ENCODE results near the gene FOXP2.
"Not testable (repeated sequence)": the region's sequence is repeated elsewhere in the genome, so short reads cannot be mapped to it uniquely, and the experiment has no call there.

FOXP2 gene

DNA sequence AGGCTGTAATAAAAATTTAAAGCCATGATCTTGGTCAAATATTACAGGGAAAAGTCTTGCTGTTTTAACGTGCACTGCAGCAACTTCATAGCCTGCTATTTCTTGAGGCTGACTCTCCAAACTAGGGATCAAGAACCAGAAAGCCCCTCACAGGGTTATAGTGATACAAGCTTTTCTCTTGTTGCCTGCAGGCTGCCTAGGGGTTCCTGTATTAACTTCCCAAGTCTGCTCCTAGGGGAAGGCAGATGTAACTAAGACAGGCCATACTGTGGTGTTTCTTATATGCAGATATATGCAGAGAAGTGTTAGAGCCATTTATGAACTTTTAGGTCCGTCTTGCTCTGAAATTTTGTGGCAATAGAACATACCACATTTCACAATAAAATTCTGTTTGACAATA is 175.7 kb downstream of the FOXP2 start:
- no peak for DNase-seq (ENCODE audit: low spot score)

DNA sequence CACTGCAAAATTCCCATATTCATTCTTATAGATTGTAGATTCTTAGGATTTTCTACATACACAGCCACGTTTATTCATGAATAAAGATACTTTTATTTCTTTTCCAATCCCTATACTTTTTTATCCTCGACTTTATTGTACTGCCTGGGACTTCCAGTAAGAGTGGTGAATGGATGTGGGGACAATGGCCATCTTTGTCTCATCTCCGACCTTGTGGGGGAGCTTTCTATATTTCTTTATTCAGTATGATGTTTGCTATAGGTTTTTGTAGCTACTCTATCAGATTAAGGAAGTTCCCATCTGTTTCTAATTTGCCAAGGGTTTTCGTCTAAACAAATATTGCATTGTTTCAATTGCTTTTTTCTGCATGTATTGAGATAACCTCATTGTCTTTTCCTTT is 184.3 kb downstream of the FOXP2 start:
- no peak for DNase-seq (ENCODE audit: low spot score)

DNA sequence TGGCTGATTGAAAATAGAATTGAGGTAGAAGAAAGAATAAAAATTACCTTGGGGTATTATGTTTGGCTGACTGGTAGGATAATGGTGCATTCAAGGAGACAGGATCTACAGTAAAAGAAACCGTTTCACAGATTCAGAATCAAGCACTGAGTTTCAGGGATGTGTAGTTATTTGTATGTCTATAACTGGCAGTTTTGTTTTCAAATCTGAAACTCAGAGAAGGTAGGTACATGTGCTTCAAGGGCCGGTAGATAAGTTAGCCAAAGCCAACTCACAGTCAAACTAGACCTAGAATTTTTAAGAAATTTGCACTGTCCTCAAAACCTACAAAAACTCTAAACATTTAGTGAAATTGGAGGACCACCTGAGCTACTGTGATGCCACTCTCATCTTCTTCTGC is 191.5 kb downstream of the FOXP2 start:
- DNase-seq (ENCODE audit: low spot score): no peak

DNA sequence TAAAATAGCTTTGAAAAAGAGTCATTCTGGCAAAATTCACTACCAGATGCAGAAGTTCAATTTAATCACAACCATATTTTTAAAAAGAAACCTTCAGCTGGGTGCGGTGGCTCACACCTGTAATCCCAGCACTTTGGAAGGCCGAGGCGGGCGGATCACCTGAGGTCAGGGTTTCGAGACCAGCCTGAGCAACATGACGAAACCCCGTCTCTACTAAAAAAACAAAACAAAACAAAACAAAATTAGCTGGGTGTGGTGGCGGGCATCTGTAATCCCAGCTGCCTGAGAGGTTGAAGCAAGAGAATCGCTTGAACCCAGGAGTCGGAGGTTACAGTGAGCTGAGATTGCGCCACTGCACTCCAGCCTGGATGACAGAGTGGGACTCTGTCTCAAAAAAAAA is 194.2 kb downstream of the FOXP2 start:
- not testable (repeated sequence) for DNase-seq (ENCODE audit: low spot score)

DNA sequence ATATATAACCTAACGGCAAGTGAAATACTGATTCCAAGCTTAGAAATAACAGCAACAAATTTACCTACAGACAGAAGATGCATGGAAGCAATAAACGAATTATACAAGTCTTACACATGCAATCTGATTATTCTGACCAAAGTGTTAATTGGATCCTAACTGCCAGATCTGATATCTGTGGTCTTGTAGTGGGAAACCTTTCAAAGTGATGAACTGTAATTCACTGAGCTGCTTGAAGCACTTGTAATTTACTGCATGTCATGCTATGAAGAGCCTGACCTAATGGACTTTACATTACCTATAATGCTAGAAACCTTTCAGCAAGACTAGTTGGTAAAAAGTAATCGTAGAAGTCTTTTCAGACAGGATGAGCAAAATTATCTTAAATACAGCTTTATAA is 205.6 kb downstream of the FOXP2 start:
- DNase-seq (ENCODE audit: low spot score): no peak

DNA sequence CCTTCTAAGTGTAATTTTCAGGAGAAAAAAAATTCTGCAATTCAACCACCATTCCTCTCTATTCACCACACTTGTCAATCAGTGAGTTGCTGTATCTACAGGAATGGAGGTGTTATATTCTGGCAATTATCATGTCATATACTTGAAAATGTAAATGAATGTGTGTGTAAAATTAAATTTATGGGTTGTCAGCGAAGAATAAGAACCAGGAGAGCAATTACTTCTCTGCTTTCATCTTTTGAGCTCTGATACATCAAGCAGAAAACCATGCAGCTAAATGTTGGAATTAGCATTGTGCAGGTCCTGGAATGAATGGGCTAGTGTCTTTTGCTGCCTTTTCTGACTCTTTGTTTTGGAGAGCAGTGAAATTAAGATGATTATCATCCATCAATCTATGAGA is 207.6 kb downstream of the FOXP2 start:
- no peak for DNase-seq (ENCODE audit: low spot score)

DNA sequence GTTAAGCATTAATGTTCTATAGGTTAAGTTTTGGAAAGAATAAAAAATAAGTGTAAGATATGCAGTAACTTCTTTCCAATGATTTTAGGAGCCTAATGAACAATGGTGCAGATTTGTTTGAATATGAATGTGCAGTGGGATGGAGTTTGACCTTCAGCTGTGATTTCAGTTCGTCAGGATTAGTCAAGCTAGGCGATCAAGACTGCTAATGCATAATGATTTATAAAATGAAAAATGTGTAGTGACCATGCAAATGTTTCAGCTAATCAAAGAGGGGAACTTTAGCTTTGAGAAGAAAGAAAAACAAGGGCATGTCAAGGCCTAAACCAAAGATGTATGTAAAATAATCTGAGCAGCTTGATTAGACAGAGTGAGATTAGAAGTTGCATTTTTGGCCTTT is 208.5 kb downstream of the FOXP2 start:
- no peak for DNase-seq (ENCODE audit: low spot score)

DNA sequence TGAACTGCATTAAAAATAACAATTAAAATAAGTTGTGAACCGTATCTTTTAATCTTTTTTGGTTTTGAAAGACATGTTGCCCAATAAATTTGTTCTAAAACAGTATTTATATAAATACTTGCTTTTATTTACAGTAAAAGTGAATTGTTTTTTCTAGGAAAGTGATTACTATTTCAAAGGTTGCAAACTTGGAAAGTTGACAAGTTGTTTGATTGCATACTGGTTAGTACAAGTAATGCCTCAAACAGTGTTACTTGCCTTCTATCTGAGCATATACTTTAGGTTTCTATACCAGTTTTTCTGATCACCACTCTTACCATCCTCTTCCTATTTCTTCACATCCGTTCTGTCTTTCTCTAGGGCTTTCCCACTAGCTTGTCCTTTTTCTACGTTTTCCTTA is 212.6 kb downstream of the FOXP2 start:
- DNase-seq (ENCODE audit: low spot score): no peak

DNA sequence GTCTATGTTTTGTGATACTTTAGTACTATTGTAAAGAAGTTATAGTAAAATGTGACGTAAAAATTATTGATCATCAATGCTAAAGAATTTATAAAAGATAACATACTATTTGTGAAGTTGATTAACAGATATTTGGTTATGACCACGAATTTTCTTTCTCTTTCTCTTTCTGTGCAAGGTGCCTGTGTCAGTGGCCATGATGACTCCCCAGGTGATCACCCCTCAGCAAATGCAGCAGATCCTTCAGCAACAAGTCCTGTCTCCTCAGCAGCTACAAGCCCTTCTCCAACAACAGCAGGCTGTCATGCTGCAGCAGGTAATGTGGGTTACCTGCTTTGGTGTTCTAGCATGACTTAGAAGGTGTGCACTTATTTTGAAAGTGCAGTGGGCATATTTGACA is 213.7 kb downstream of the FOXP2 start:
- DNase-seq (ENCODE audit: low spot score): no peak

DNA sequence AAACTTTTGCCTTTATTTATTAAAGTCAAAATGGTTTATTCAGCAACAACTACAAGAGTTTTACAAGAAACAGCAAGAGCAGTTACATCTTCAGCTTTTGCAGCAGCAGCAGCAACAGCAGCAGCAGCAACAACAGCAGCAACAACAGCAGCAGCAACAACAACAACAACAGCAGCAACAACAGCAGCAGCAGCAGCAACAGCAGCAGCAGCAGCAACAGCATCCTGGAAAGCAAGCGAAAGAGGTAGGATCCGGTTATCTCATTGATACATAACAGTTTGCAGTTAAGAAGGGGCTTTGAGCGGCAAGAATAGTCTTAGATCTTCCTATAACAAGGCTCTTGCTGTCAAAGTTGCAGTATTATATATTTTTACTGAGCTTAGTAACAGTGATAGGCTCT is 215.1 kb downstream of the FOXP2 start:
- DNase-seq (ENCODE audit: low spot score): no peak

DNA sequence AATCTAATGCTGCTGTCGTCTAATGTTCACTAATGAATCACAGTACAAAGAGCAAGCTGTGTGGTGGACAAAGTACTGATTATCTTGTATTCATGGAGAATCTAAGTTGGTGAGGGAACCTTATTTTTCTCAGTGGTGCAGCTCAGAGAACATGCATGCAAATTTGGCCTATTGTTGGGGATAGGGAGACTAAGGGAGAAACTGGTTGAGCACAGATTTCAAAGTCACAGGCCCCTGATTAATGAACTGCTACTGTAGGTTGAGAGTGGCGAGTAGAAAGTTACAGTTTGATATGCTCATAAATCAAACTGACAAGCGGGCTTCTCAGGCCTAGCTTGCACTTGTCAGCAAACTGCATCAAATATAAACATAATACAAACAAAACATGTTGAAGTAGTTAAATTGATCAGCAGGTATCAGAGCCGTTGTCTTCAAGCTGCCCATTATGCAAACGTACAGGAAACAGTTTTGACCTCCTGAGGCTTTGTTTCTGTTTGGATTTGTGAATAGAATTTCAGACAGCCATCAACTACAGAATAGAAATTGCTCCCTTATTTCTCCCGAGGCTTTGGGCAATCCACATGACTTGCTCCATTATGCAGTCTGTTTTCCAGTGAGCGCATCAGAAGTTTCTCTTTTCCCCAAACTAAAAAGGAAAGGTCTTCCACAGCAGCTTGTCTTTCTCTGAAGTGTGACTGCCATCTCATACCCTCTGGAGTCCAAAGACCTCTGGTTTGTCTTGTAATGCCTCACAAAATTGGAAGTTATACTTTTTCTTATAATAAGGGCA is 215.8 kb downstream of the FOXP2 start:
- DNase-seq (ENCODE audit: low spot score): no peak

DNA sequence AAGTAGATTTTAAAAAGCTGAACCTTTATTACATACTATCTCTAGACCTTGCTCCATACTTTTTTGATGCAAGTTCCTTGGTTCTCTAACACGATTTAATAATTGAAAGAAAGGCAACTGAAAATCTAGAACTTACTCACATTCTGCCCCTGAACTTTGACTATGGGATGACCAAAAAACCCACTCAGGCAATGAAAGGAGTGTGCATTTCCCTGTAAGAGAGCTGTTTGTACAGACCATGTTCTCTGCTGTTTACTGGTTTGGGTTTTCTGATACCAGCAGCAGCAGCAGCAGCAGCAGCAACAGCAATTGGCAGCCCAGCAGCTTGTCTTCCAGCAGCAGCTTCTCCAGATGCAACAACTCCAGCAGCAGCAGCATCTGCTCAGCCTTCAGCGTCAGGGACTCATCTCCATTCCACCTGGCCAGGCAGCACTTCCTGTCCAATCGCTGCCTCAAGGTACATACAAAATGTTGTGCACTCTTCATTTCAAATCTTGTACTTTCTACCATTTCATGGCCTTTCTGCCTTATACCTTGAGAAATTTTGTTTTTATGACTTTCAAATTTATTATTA is 216.7 kb downstream of the FOXP2 start:
- DNase-seq (ENCODE audit: low spot score): no peak

DNA sequence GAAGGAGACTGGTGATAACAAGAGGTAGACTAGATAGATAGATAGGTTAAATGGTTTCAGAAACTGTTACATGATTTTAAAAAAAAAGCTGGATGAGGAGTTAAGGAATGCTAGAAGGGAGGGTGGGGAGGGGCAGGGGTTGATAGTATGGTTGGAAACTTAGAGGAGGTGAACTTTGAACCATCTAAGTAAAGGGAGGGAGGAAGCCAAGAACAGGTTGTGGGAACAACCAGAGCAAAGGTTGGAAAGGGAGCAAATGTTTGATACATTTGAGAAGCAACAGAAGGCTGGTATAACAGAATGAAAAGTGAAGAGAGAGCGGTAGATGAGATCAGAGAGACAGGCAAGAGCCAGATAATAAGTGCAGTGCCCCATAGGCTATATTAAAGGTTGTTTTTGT is 224.8 kb downstream of the FOXP2 start:
- no peak for DNase-seq (ENCODE audit: low spot score)

DNA sequence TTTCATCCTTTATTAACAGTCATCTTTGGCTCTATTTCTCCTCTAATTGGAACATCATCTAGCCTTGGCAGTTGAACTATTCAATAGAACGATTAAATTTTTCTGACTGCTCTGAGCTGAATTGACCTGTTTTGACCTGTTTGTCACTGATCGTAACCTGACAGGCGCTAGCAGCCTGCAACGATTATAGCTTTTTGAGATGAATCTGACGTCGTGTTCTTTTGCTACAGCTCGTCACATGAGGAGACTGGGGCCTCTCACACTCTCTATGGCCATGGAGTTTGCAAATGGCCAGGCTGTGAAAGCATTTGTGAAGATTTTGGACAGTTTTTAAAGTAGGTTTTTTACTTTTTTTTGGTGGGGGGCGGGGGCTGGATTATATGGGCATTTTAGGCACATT is 229.8 kb downstream of the FOXP2 start:
- no peak for DNase-seq (ENCODE audit: low spot score)

DNA sequence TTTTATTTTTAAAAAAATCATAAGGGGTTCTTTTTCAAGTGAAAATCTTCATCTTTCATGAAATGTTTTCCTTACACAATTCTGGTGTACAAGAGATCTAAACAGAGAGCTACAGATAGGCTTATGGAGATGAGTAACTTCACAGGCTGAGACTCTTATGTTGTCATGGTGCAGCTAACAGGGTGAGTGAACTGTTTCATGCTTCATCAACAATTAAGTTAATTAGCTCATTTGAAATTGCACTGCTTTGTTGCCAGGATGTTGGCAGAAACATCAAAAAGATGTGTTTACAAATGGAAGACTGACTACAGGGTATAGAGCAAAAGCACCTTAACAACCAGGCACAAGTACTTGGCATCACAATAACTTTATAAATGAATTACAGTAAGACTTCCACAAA is 230.8 kb downstream of the FOXP2 start:
- no peak for DNase-seq (ENCODE audit: low spot score)

DNA sequence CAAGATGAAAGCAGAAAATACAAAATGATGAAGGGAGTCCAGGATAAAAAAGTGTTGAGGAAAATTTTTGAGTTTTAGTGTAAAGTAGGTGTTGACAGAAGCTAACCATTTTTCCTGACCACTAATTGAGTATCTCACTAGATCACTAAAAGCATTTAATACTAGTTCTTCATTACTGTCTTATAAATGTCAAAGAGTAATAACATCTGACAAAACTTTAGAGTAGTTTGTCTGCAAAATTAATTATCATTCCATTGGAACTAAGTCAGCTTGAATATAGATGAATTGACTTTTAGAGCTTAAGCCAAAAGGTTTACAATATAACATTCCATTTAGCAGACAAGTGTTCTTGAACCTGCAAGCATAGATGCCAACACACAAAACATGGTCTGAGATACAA is 232.9 kb downstream of the FOXP2 start:
- DNase-seq (ENCODE audit: low spot score): no peak

DNA sequence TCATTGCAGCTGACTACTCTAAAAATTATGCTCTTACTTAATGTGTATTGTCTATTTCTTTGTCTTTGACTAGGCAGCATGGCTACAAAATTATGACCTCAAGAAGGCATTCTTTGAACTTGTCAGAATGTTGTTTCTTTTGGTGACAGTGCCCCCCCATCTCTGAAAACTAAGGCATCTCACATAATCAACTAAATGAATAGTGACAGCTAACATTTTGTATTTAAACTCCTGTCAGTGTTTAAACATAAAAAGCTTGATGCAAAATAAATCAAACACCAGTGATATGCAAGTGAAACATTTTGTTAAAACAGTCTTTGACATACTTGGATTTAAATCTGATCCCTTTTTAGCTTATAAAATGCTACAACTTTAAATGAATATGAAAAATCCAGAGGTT is 233.5 kb downstream of the FOXP2 start:
- DNase-seq (ENCODE audit: low spot score): no peak

DNA sequence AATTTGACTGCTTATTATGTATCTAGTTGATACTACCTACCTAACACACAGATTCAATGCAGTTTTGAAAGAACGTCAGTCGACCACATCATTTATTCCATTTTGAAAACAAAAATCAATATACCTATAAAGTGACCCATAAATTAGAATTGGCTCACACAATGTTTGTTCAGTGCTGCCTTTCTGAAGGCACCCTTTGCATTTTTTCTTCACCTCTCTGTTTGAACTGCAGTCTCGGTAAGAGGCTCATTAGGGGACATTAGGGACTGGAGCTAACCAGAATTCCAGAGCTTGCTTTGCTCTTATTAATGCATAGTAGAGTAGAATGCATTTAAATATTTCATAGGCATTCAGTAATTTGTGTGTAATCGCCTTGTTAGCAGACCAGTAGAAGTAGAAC is 234.1 kb downstream of the FOXP2 start:
- no peak for DNase-seq (ENCODE audit: low spot score)

DNA sequence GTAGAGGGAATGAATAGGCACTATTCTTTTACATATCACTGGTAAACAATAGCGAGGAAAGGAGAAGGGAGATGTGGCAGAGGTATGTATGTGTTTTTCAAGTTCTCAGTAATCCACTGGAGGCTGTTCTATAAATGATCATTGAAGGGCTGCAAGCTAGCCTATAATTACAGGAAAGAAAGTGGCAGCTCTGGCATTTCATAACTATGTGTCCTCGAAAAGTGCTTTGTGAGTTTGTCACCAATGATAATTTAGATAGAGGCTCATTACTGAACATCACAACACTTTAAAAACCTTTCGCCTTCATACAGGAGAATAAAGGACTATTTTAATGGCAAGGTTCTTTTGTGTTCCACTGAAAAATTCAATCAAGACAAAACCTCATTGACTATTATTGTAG is 235.1 kb downstream of the FOXP2 start:
- no peak for DNase-seq (ENCODE audit: low spot score)

DNA sequence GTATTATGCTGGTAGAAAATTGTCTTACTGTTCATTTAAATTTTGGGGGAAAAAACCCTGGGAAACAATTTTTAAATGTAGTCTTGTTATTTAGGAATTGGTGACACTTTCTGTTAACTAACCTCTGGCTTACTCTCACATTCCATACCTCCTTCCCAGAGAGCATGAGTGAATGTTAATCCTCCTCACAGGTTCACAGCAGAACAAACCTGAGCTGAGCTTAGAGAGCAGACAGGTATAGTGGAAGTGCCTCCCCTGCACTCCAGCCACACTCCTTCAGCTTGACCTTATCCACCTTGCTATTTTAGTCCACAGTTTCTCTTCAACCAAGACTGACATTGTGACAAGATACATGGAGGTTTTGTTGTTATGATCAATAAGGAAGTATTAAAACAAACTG is 235.9 kb downstream of the FOXP2 start:
- DNase-seq (ENCODE audit: low spot score): no peak

DNA sequence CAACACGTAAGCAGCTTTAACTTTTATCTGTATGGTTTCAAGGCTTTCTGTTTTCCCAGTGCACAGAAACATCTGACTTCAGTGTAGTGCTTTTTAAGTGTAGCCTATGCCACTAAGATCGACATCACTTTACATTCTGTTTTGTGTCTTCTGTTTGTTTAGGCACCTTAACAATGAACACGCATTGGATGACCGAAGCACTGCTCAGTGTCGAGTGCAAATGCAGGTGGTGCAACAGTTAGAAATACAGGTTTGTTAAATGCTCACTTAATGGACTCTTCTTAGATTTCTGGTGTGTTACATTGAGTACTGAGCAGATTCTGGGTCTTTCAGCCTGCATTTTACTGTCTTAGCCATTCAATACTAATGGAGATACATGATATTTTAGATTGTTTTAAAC is 237.4 kb downstream of the FOXP2 start:
- DNase-seq (ENCODE audit: low spot score): no peak

DNA sequence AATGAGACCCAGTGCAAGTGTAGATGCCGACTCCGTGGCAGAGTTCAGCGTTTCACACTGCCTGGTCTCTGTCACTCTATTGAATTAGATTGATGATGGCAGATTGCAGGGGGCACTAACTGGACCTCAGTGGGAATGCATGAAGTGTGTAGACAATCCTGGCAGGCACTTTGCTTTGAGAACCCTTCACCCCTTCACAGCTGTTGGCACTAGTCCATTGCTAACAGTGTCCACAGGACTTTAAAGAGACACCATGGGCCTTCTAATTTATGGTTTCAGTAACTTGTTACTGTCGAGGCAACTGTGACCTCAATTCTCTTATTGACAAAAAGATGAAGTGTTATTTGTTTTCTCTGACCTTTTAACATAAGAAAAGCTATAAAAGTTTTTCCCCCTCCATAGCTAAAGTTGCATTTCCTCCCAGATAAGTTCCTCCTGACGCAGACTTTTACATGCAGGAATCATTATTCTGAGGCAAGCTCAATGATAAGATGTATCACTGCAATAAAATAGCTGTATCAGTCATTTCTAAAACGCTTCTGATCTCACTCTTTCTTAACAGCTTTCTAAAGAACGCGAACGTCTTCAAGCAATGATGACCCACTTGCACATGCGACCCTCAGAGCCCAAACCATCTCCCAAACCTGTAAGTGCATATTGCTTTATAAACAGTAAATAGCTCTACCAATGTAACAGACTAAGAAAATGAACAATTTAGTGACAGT is 238.9 kb downstream of the FOXP2 start:
- DNase-seq (ENCODE audit: low spot score): no peak

DNA sequence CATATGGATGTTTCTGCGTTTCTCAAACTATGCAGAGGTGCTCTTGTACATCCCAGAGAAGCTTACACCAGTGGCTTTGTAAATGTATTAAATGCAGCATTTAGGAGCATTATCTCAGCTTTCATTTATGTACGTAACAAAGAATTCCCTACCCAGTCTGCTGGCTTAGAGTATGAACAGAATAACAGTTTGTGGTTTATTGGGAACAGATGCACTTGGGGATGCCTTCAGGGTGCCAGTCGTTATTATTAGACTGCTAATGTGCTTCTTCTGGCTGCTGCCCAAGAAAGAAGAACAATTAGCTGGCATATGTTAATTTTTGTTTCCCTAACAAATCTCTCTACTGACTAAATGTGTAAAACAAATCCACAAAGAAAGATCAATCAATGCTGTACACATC is 241.9 kb downstream of the FOXP2 start:
- no peak for DNase-seq (ENCODE audit: low spot score)

DNA sequence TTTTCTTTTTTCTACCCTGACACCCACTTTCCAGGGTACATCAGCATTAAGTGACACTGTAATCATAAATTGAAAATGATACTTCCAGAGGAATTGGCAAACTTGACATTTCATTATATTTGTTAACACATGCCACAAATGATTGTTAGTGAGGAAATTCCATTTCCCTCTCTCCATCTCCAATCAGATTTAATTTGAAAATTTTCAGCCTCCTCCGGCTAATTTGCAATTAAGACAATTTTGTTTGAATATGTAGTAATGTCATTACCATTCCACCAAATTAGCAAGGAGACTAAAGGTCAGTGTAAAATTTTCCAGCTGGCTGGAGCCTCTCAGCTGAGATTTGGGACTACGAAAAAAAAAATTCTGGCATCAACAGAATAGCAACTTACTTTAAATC is 242.7 kb downstream of the FOXP2 start:
- DNase-seq (ENCODE audit: low spot score): no peak
